Measurements from ENCODE around the gene PKP1.
A peak's percentile ranks its signal among the peaks of the same experiment; 100 is the strongest.

The PKP1 gene

DNA sequence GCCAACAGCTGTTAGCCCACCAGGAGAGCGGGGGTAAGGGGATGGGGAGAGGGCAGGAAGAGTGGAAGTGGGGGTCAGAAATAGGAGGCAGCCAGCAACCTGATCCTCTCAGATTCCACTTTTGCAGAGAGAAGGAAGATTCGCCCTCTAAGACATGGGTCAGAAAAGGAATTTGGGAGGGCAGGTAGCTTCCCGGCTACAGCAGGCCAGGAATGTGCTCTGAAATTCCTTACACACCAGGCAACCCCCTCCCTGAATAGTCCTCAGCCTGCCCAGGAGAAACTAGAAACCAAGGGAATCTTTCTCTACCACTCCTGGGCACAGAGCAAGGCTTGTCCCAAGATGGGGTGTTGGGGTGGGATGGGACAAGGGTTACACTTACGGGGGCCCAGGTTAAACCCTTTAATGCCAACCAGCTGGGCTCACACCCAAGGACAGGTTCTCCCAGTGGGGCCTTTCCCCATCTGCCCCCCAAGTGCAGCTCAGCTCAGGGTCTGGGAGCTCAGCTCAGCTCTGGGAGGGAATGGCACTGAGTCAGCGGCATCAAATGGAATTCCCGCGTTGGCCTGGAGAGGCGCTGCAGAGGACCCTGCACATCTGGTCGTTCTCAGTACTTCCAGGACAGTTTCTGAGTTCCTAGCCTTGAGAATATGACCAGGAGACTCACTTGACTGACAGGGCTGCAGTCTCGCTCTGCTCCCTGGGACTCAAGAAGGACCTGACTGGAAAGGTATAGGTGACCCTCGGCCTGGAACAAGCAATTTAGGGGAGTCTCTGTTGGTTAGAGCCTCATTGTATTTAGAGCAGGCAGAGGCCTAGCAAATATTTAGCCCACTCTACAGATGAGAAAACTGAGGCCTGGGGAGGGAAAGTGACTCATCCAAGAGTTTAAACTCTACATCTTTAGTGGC, 93.4 kb downstream of the PKP1 start:
- no peak overlapping the region for H2AFZ ChIP-seq (ENCODE audit: low read depth)
- no peaks in the 10 kb centered on the region for H3K36me3 ChIP-seq (ENCODE audit: insufficient read depth)
- TF ChIP-seq, protein P1, sequence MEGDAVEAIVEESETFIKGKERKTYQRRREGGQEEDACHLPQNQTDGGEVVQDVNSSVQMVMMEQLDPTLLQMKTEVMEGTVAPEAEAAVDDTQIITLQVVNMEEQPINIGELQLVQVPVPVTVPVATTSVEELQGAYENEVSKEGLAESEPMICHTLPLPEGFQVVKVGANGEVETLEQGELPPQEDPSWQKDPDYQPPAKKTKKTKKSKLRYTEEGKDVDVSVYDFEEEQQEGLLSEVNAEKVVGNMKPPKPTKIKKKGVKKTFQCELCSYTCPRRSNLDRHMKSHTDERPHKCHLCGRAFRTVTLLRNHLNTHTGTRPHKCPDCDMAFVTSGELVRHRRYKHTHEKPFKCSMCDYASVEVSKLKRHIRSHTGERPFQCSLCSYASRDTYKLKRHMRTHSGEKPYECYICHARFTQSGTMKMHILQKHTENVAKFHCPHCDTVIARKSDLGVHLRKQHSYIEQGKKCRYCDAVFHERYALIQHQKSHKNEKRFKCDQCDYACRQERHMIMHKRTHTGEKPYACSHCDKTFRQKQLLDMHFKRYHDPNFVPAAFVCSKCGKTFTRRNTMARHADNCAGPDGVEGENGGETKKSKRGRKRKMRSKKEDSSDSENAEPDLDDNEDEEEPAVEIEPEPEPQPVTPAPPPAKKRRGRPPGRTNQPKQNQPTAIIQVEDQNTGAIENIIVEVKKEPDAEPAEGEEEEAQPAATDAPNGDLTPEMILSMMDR (conservative IDR thresholded peaks at IDR 0.05; ENCODE audit: low read depth, low read length), result peak; percentile 73
- H3K79me2 ChIP-seq (ENCODE audit: insufficient read depth, low read depth), result no peaks in the 10 kb centered on the region
- no peaks in the 10 kb centered on the region for H4K20me1 ChIP-seq (ENCODE audit: insufficient read depth)
- H3K27ac ChIP-seq, result no peak overlapping the region
- H3K4me2 ChIP-seq, result no peak overlapping the region
- no peaks in the 10 kb centered on the region for H3K4me1 ChIP-seq (ENCODE audit: low read depth, poor library complexity, severe bottlenecking)
- H3K4me3 ChIP-seq (IDR thresholded peaks at IDR 0.05; ENCODE audit: insufficient read depth, low read depth, low read length), result no peak overlapping the region
- peaks cover 48% of the 10 kb centered on the region for H3K27me3 ChIP-seq (ENCODE audit: insufficient read depth, low read depth)
- no peak overlapping the region for H3K9ac ChIP-seq

DNA sequence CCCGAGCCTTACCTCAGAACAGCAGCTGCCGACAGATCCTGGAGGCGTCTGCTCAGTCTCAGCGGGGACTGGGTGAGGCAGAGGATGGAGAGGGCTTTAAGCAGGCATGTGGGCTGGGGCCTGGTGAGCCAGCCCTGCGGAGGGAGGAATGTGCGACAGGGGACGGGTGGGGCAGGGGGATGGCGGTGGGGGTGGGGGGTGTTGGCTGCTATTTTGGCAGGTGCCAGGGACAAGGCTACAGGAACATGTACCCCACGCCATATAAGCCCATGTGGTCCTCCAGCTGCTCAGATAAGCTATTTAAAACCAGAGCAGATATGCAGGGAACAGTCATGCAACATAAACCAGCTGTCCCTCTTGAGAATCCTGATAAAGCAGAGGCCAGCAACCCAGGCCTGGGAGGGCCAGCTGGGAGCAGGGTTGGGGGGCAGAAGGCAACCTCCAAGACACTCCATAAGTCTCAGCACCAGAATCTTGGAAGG, 94.3 kb downstream of the PKP1 start, which contains the start of gene TNNT2:
Gene TNNT2 (minus strand): TSS at position 70 of the 482 bp plus-strand sequence. CDS start 4,426 bp downstream, outside the sequence.
- Histone ChIP-seq H3K27me3 (ENCODE audit: insufficient read depth, low read depth) (peaks cover 39% of the 10 kb centered on the region), H3K4me2 (no peak within 1 kb of the TSS), H2AFZ (ENCODE audit: low read depth) (no peak within 1 kb of the TSS), H3K4me3 (IDR thresholded peaks at IDR 0.05; ENCODE audit: insufficient read depth, low read depth, low read length) (no peak within 1 kb of the TSS), H3K9ac (no peak within 1 kb of the TSS), H3K36me3 (ENCODE audit: insufficient read depth) (no peaks in the 10 kb centered on the region), H3K4me1 (ENCODE audit: low read depth, poor library complexity, severe bottlenecking) (no peaks in the 10 kb centered on the region), H3K27ac (no peak within 1 kb of the TSS), H3K79me2 (ENCODE audit: insufficient read depth, low read depth) (no peaks in the 10 kb centered on the region), H4K20me1 (ENCODE audit: insufficient read depth) (no peaks in the 10 kb centered on the region)
- TF ChIP-seq, protein P1 (conservative IDR thresholded peaks at IDR 0.05; ENCODE audit: low read depth, low read length), result no peak

DNA sequence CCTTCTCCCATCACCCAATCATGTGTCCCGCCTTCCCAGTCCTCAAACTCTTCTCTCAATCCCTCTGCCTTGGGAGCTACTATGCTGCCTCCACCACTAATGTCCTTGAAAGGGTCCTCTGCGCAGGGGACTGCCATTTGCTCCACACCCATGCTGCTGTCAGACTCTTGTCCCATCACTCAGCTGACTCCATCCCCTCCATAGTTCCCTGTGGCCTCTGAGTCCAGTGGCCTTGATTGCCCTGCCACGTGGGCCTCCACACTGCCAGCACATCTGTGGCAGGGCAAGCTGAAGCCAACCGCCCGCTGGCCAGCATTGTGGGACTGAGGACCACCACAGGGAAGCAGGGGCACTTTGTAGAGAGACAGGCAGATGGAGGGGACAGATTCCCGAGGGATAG, 95.5 kb downstream of the PKP1 start:
- H3K4me3 ChIP-seq (IDR thresholded peaks at IDR 0.05; ENCODE audit: insufficient read depth, low read depth, low read length), result no peak overlapping the region
- H3K27me3 ChIP-seq (ENCODE audit: insufficient read depth, low read depth), result peaks cover 35% of the 10 kb centered on the region; the same call in 1 of the 2 replicates
- no peak overlapping the region for H2AFZ ChIP-seq (ENCODE audit: low read depth)
- H3K4me2 ChIP-seq, result no peak overlapping the region
- H3K79me2 ChIP-seq (ENCODE audit: insufficient read depth, low read depth), result no peaks in the 10 kb centered on the region
- H3K4me1 ChIP-seq (ENCODE audit: low read depth, poor library complexity, severe bottlenecking), result no peaks in the 10 kb centered on the region
- no peak overlapping the region for H3K27ac ChIP-seq
- H4K20me1 ChIP-seq (ENCODE audit: insufficient read depth), result no peaks in the 10 kb centered on the region
- TF ChIP-seq, protein P1 (conservative IDR thresholded peaks at IDR 0.05; ENCODE audit: low read depth, low read length), result no peak
- H3K9ac ChIP-seq, result no peak overlapping the region
- H3K36me3 ChIP-seq (ENCODE audit: insufficient read depth), result no peaks in the 10 kb centered on the region

DNA sequence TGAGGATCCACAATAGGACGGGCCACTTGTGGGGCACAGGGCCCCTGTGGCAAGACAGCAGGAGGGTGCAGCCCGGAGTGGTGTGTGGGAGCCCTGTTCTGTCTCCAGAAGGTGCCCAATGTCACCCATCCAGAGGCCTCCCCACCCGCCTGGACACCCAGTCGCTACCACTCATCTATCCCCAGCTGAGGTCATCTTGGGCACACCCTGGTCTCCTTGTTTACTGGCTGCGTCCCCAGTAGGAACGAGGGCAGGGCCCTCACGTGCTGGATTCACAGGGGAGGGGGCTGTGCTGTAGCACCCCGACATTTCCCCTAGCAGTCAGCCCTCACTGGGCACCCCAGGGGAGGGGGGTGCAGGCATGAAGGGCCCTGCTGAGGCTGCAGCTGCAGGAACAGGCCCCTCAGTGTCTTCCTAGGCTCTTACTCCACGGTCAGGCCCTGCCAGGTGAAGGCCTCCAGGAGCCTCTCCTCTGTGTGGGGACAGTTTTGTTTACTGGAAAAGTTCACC, 96.5 kb downstream of the PKP1 start:
- no peak overlapping the region for H3K4me2 ChIP-seq
- no peaks in the 10 kb centered on the region for H3K79me2 ChIP-seq (ENCODE audit: insufficient read depth, low read depth)
- H3K36me3 ChIP-seq (ENCODE audit: insufficient read depth), result no peaks in the 10 kb centered on the region
- H4K20me1 ChIP-seq (ENCODE audit: insufficient read depth), result no peaks in the 10 kb centered on the region
- no peaks in the 10 kb centered on the region for H3K4me1 ChIP-seq (ENCODE audit: low read depth, poor library complexity, severe bottlenecking)
- no peak overlapping the region for H3K27ac ChIP-seq
- no peak overlapping the region for H3K4me3 ChIP-seq (IDR thresholded peaks at IDR 0.05; ENCODE audit: insufficient read depth, low read depth, low read length)
- H2AFZ ChIP-seq (ENCODE audit: low read depth), result no peak overlapping the region
- H3K9ac ChIP-seq, result no peak overlapping the region
- peaks cover 34% of the 10 kb centered on the region; the same call in 1 of the 2 replicates for H3K27me3 ChIP-seq (ENCODE audit: insufficient read depth, low read depth)
- TF ChIP-seq, protein P1 (conservative IDR thresholded peaks at IDR 0.05; ENCODE audit: low read depth, low read length), result no peak

Measured in KMS-11 (cell line).